GM12878 (cell line): ENCODE measurements around the gene RPIA. TPM values are rescaled to one million over a fixed set of nuclear protein-coding genes. Genes with fewer than 3 reads are reported as not detected.

ENCODE experiments used
- ATAC-seq: fragments of 200-7000 bp; cut with Tn5 transposase; 3 replicates; pipeline ENCODE4 v1.9.1; 2020; ENCODE audit warnings: mild to moderate bottlenecking, moderate library complexity
- BruUV-seq: library from RNA; stranded (reverse); fragments of 400-500 nt; replicated peaks from 2 replicates; lab custom pipeline; 2021; lab: Mats Ljungman, UMichigan
- CTCF ChIA-PET: fragments of 300-600 bp; sonication (Branson Sonifier 250); formaldehyde crosslinking; extraction: SDS; loops from one replicate; lab custom pipeline; 2021; ENCODE audit warnings: inconsistent platforms; lab: Yijun Ruan, JAX
- POLR2A ChIA-PET: fragments of 350-600 bp; formaldehyde crosslinking; extraction: SDS; loops from one replicate; lab custom pipeline; 2021; ENCODE audit warnings: inconsistent platforms; lab: Charles Lee
- RAD21 ChIA-PET: fragments of 300-600 bp; sonication (Branson Sonifier 250); formaldehyde crosslinking; loops from one replicate; lab custom pipeline; 2023; ENCODE audit warnings: antibody characterized with exemption; ENCODE audit not compliant: unreplicated experiment; lab: Charles Lee
- SMC1A ChIA-PET: fragments of 300-600 bp; sonication (Branson Sonifier 250); formaldehyde crosslinking; loops from one replicate; lab custom pipeline; 2023; ENCODE audit not compliant: unreplicated experiment, uncharacterized antibody; lab: Charles Lee
- DNase-seq: peaks from one replicate; pipeline ENCODE4 v3.0.0-alpha.2; 2011; ENCODE audit warnings: low read depth, low spot score
- FAIRE-seq: peaks from 3 replicates; lab custom pipeline; 2011; peaks lifted over from hg19 to GRCh38; lab: Jason Lieb, UNC
- H2AFZ ChIP-seq: 2 replicates; pipeline ENCODE4 v1.6.0; 2011; ENCODE audit warnings: low read depth, low read length, control low read depth; ENCODE audit not compliant: control insufficient read depth
- H3K27ac ChIP-seq: 2 replicates; pipeline ENCODE4 v1.5.1; 2011; ENCODE audit warnings: control low read depth; ENCODE audit not compliant: control insufficient read depth, insufficient read depth
- H3K27me3 ChIP-seq, 2 experiments: replicated peaks in 1 of 2; 2 replicates each; pipeline versions ENCODE4 v1.6.0 to v1.6.1; 2011; ENCODE audit warnings: low read length in 1 of 2; ENCODE audit not compliant: control insufficient read depth in 2 of 2, insufficient read depth in 2 of 2
- H3K36me3 ChIP-seq, 2 experiments: 2 replicates each; pipeline ENCODE4 v1.5.1; 2011; ENCODE audit warnings: low read length in 1 of 2; ENCODE audit not compliant: control insufficient read depth in 2 of 2, insufficient read depth in 2 of 2
- H3K4me1 ChIP-seq: 2 replicates; pipeline ENCODE4 v1.6.1; 2011; ENCODE audit warnings: mild to moderate bottlenecking, low read length, moderate library complexity, mixed read lengths; ENCODE audit not compliant: control insufficient read depth, insufficient read depth
- H3K4me2 ChIP-seq: 2 replicates; pipeline ENCODE4 v1.6.0; 2011; ENCODE audit warnings: control low read depth; ENCODE audit not compliant: control insufficient read depth, insufficient read depth
- H3K4me3 ChIP-seq: fragments of 200-600 bp; sonication (generic); 2 replicates; pipeline ENCODE4 v1.5.1; 2016
- H3K79me2 ChIP-seq: 2 replicates; pipeline ENCODE4 v1.6.0; 2011; ENCODE audit warnings: low read length; ENCODE audit not compliant: control insufficient read depth, insufficient read depth
- H3K9ac ChIP-seq: 2 replicates; pipeline ENCODE4 v1.8.0; 2011; ENCODE audit warnings: low read length, control low read depth, mixed read lengths; ENCODE audit not compliant: control insufficient read depth, insufficient read depth
- H3K9me3 ChIP-seq: replicated peaks from 3 replicates; pipeline ENCODE4 v1.5.1; 2011; ENCODE audit warnings: mild to moderate bottlenecking, low read length; ENCODE audit not compliant: control insufficient read depth, insufficient read depth
- H4K20me1 ChIP-seq: 2 replicates; pipeline ENCODE4 v1.6.0; 2011; ENCODE audit not compliant: control insufficient read depth, insufficient read depth
- CBX3 ChIP-seq: fragments of 200-600 bp; sonication (generic); IDR thresholded peaks from 2 replicates; pipeline ENCODE4 v1.6.1; 2016; ENCODE audit warnings: low read depth, borderline replicate concordance
- CBX5 ChIP-seq: sonication (generic); IDR thresholded peaks from 2 replicates; pipeline ENCODE4 v1.6.1; 2016; ENCODE audit warnings: low read depth, moderate library complexity, mild to moderate bottlenecking, inconsistent platforms
- E2F4 ChIP-seq: IDR thresholded peaks from 2 replicates; pipeline ENCODE4 v1.6.1; 2012; ENCODE audit warnings: low read depth, low read length, improper control_type of control experiment
- E4F1 ChIP-seq: fragments of 450-650 bp; IDR thresholded peaks from 2 replicates; pipeline ENCODE4 v1.6.1; 2018; ENCODE audit warnings: borderline replicate concordance, mild to moderate bottlenecking; ENCODE audit not compliant: partially characterized antibody
- EGR1 ChIP-seq, 2 experiments: IDR thresholded peaks; 1 replicate in 1 of 2; 2 replicates in 1 of 2; pipeline ENCODE4 v1.6.1; 2011 to 2012; ENCODE audit warnings: low read depth in 2 of 2, low read length in 2 of 2, borderline replicate concordance in 1 of 2, mild to moderate bottlenecking in 1 of 2, moderate library complexity in 1 of 2
- IKZF2 ChIP-seq, 2 experiments: fragments of 450-650 bp; IDR thresholded peaks; 2 replicates each; pipeline ENCODE4 v1.6.1; 2017; ENCODE audit warnings: mild to moderate bottlenecking in 2 of 2, moderate library complexity in 2 of 2
- IRF4 ChIP-seq: IDR thresholded peaks from 2 replicates; pipeline ENCODE4 v1.6.1; 2011; ENCODE audit warnings: low read depth, low read length
- JUND ChIP-seq: IDR thresholded peaks from 2 replicates; pipeline ENCODE4 v1.6.1; 2012; ENCODE audit warnings: low read depth, mild to moderate bottlenecking, low read length, improper control_type of control experiment, moderate library complexity
- SPI1 ChIP-seq: IDR thresholded peaks from 2 replicates; pipeline ENCODE4 v1.6.1; 2011; ENCODE audit warnings: low read depth, mild to moderate bottlenecking, low read length, moderate library complexity, borderline replicate concordance; ENCODE audit not compliant: insufficient read depth
- SREBF2 ChIP-seq: IDR thresholded peaks from 2 replicates; pipeline ENCODE4 v1.6.1; 2012; ENCODE audit warnings: mild to moderate bottlenecking, low read length
- in situ Hi-C: fragments of 300-500 bp; cut with MboI; formaldehyde crosslinking; loops from 9 replicates; pipeline ENCODE4 v1.14.3; 2018; ENCODE audit warnings: mixed read lengths
- intact Hi-C: fragments of 100-400 bp; cut with micrococcal nuclease; formaldehyde crosslinking; loops from one replicate; pipeline ENCODE4 v1.14.2; 2022; ENCODE audit not compliant: unreplicated experiment
- polyA plus RNA-seq, 11 experiments: library from polyadenylated mRNA; depleted of rRNA in 4 of 11; unstranded in 6 of 11; stranded (reverse) in 5 of 11; fragments of >200 nt; fragmentation: Nextera tagmentation in 4 of 11; fragmentation: Illumina TruSeq in 1 of 11; extraction: Ambion mirVana in 4 of 11; extraction: Trizol in 1 of 11; gene quantifications; 1 replicate in 1 of 11; 2 replicates in 10 of 11; pipeline versions ENCODE4 v1.2.1 to v1.2.3, GENCODE V29; 2011 to 2016; ENCODE audit warnings: inconsistent platforms in 2 of 11, missing spikeins in 2 of 11, low read depth in 1 of 11
- total RNA-seq, 4 experiments: library from RNA; depleted of rRNA in 3 of 4; stranded (reverse); fragments of >200 nt in 3 of 4; fragmentation: Illumina TruSeq in 1 of 4; extraction: Trizol in 1 of 4; gene quantifications; 2 replicates each; pipeline versions ENCODE4 v1.2.1 to v1.2.3, GENCODE V29; 2013 to 2021
- TF ChIP-seq, protein P1 (sequence below): IDR thresholded peaks from 2 replicates; pipeline ENCODE4 v1.6.1; 2012; ENCODE audit warnings: improper control_type of control experiment, low read depth, low read length; ENCODE audit not compliant: insufficient replicate concordance

The RPIA gene
- total and polyA plus RNA-seq, 10 of the 15 experiments (the other 5 are each of a cell fraction or from before 2014, with no cell fraction given) = 7.1 to 58.1 (median 41.6) TPM

GRCh38 chr2:88686320-88686719 is 5.2 kb upstream of the RPIA start (continued):
- no peak for TF ChIP-seq IRF4
- no peak for TF ChIP-seq E4F1
- no peak for TF ChIP-seq EGR1 (IDR thresholded peaks at IDR 0.05; ENCODE audit: borderline replicate concordance in 1 of 2, low read depth in 2 of 2, low read length in 2 of 2)
- no peak for TF ChIP-seq CBX5
- no peak for TF ChIP-seq IKZF2 (IDR thresholded peaks at IDR 0.05)
- no peak for TF ChIP-seq E2F4
- TF ChIP-seq, all 136 proteins: peak for 0

DNA sequence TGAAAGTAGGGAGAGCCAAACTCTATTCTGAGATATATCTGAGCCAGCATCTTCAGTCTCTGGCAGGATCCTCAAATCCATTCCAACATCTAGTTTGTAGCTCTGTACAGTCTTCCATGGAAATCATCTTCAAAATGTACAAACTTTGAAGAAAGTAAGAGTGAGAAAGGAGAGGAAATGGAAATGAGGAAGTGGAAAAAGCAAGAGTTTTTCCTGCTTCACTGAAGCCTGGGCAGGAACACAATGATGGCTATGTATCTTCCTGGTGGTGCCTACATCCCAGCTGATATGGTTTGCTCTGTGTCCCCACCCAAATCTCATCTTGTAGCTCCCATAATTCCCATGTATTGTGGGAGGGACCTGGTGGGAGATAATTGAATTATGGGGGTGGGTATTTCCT is 4.1 kb upstream of the RPIA start:
- Histone ChIP-seq H3K4me1 (no peaks in the 10 kb centered on the region), H3K27me3 (no peaks in the 10 kb centered on the region), H4K20me1 (no peaks in the 10 kb centered on the region), H3K27ac (no peak overlapping the region), H3K4me2 (no peak overlapping the region), H3K9ac (no peak overlapping the region), H3K79me2 (peaks cover 18% of the 10 kb centered on the region), H3K36me3 (no peaks in the 10 kb centered on the region), H3K4me3 (no peak overlapping the region), H3K9me3 (peaks cover 2% of the 10 kb centered on the region; the same call in 2 of the 3 replicates), H2AFZ (no peak overlapping the region)
- SMC1A ChIA-PET = interaction anchor here (0.8 kb wide), 1 partner anchor 38 kb away, joined by 3 read pairs; no protein-coding TSS in a partner anchor
- POLR2A ChIA-PET = no interaction called here
- CTCF ChIA-PET = interaction anchor here (1.6 to 2.3 kb wide), 2 partner anchors 12 to 15 kb away, joined by 4 to 8 read pairs; no protein-coding TSS in a partner anchor
- intact Hi-C loops = no loop called here
- in situ Hi-C loops = no loop called here
- BruUV-seq = no TSS peak
- FAIRE-seq = no peak
- RAD21 ChIA-PET = no interaction called here
- DNase-seq = no peak
- no peak for ATAC-seq
- TF ChIP-seq JUND (no peak), CBX3 (no peak), SPI1 (peak; percentile 61), SREBF2 (no peak)
- TF ChIP-seq, protein P1, sequence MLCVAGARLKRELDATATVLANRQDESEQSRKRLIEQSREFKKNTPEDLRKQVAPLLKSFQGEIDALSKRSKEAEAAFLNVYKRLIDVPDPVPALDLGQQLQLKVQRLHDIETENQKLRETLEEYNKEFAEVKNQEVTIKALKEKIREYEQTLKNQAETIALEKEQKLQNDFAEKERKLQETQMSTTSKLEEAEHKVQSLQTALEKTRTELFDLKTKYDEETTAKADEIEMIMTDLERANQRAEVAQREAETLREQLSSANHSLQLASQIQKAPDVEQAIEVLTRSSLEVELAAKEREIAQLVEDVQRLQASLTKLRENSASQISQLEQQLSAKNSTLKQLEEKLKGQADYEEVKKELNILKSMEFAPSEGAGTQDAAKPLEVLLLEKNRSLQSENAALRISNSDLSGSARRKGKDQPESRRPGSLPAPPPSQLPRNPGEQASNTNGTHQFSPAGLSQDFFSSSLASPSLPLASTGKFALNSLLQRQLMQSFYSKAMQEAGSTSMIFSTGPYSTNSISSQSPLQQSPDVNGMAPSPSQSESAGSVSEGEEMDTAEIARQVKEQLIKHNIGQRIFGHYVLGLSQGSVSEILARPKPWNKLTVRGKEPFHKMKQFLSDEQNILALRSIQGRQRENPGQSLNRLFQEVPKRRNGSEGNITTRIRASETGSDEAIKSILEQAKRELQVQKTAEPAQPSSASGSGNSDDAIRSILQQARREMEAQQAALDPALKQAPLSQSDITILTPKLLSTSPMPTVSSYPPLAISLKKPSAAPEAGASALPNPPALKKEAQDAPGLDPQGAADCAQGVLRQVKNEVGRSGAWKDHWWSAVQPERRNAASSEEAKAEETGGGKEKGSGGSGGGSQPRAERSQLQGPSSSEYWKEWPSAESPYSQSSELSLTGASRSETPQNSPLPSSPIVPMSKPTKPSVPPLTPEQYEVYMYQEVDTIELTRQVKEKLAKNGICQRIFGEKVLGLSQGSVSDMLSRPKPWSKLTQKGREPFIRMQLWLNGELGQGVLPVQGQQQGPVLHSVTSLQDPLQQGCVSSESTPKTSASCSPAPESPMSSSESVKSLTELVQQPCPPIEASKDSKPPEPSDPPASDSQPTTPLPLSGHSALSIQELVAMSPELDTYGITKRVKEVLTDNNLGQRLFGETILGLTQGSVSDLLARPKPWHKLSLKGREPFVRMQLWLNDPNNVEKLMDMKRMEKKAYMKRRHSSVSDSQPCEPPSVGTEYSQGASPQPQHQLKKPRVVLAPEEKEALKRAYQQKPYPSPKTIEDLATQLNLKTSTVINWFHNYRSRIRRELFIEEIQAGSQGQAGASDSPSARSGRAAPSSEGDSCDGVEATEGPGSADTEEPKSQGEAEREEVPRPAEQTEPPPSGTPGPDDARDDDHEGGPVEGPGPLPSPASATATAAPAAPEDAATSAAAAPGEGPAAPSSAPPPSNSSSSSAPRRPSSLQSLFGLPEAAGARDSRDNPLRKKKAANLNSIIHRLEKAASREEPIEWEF = no peak
